Measurements from ENCODE around the gene BPI. TPM values are rescaled to one million over a fixed set of nuclear protein-coding genes. Genes with fewer than 3 reads are reported as not detected.

Gene BPI
- total RNA-seq, 1 experiment from 2014 or later: not detected

DNA sequence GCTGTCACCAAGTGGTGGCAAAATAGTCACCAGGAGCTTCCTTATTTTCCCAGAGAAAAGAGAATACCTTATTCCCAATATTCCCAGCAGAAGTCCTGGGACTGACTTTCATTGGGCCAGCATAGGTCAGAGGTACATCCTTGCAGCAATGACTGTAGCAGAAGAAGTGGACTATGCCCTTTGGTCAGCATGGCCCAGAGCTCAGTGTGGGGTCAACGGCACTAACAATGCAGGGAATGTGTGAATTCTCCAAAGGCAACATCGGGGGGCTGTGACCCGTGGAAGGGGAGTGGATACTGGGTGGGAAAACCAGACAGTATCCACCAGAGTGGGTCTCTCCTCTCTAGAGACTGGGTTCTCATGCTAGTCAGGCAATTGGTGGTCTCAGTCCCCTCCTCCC lies 26.7 kb downstream of the BPI start:
- in situ Hi-C loops (cut with HindIII; ENCODE audit: low pct_unique_long_range_greater_than_20kb, low sequenced_read_pairs): no loop called here
- DNase-seq (ENCODE audit: low read depth, low spot score): no peak
- no TSS peak for BruUV-seq (replicated peaks)
- POLR2A ChIA-PET: no interaction called here
- intact Hi-C loops (cut with micrococcal nuclease; ENCODE audit: unreplicated experiment): no loop called here
- Histone ChIP-seq H3K4me3 (ENCODE audit: low read depth in 2 of 2, low read length in 2 of 2) (no peak overlapping the region), H3K27me3 (ENCODE audit: control insufficient read depth, insufficient read depth, low read length) (no peaks in the 10 kb centered on the region; the same call in none of the 2 replicates), H3K4me1 (ENCODE audit: control insufficient read depth, insufficient read depth, low read length) (no peaks in the 10 kb centered on the region), H3K36me3 (ENCODE audit: control insufficient read depth, insufficient read depth, low read length) (no peaks in the 10 kb centered on the region), H3K9me3 (ENCODE audit: control insufficient read depth, insufficient read depth, low read depth, low read length) (no peaks in the 10 kb centered on the region), H3K27ac (ENCODE audit: low read length) (no peak overlapping the region)
- CTCF ChIA-PET: interaction anchor here (0.7 kb wide), 1 partner anchor 191 kb away, joined by 5 read pairs; no protein-coding TSS in a partner anchor
- TF ChIP-seq, protein P1, sequence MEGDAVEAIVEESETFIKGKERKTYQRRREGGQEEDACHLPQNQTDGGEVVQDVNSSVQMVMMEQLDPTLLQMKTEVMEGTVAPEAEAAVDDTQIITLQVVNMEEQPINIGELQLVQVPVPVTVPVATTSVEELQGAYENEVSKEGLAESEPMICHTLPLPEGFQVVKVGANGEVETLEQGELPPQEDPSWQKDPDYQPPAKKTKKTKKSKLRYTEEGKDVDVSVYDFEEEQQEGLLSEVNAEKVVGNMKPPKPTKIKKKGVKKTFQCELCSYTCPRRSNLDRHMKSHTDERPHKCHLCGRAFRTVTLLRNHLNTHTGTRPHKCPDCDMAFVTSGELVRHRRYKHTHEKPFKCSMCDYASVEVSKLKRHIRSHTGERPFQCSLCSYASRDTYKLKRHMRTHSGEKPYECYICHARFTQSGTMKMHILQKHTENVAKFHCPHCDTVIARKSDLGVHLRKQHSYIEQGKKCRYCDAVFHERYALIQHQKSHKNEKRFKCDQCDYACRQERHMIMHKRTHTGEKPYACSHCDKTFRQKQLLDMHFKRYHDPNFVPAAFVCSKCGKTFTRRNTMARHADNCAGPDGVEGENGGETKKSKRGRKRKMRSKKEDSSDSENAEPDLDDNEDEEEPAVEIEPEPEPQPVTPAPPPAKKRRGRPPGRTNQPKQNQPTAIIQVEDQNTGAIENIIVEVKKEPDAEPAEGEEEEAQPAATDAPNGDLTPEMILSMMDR (IDR thresholded peaks at IDR 0.05): no peak
- TF ChIP-seq SIN3A (IDR thresholded peaks at IDR 0.05; ENCODE audit: borderline replicate concordance, insufficient read depth, low read depth, low read length): no peak
- TF ChIP-seq, protein P2, sequence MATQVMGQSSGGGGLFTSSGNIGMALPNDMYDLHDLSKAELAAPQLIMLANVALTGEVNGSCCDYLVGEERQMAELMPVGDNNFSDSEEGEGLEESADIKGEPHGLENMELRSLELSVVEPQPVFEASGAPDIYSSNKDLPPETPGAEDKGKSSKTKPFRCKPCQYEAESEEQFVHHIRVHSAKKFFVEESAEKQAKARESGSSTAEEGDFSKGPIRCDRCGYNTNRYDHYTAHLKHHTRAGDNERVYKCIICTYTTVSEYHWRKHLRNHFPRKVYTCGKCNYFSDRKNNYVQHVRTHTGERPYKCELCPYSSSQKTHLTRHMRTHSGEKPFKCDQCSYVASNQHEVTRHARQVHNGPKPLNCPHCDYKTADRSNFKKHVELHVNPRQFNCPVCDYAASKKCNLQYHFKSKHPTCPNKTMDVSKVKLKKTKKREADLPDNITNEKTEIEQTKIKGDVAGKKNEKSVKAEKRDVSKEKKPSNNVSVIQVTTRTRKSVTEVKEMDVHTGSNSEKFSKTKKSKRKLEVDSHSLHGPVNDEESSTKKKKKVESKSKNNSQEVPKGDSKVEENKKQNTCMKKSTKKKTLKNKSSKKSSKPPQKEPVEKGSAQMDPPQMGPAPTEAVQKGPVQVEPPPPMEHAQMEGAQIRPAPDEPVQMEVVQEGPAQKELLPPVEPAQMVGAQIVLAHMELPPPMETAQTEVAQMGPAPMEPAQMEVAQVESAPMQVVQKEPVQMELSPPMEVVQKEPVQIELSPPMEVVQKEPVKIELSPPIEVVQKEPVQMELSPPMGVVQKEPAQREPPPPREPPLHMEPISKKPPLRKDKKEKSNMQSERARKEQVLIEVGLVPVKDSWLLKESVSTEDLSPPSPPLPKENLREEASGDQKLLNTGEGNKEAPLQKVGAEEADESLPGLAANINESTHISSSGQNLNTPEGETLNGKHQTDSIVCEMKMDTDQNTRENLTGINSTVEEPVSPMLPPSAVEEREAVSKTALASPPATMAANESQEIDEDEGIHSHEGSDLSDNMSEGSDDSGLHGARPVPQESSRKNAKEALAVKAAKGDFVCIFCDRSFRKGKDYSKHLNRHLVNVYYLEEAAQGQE (IDR thresholded peaks at IDR 0.05; ENCODE audit: insufficient read depth in 1 of 2, low read depth in 2 of 2, low read length in 1 of 2): no peak
- no peak for TF ChIP-seq TCF7L2 (IDR thresholded peaks at IDR 0.05; ENCODE audit: low read depth, low read length)
- no peak for TF ChIP-seq POLR2AphosphoS5 (IDR thresholded peaks at IDR 0.05; ENCODE audit: low read depth, low read length)
- ATAC-seq: no peak

DNA sequence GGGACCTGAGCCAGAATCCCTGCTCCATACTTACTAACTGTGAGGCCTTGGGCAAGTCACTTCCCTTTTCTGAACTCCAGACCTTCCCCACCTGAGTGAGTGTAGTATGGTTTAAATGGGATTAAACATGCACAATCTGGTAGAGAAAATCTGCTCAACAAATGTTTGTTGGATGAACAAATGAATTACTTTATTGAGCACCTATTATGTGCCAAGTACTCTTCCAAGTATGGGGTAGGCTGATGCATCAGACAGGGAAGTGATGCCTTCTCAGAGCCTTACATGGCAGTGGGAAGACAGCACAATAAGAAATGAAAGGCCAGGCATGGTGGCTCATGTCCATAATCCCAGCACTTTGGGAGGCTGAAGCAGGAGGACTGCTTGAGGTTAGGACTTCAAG lies 27.3 kb downstream of the BPI start:
- no peaks in the 10 kb centered on the region for H3K4me1 ChIP-seq (ENCODE audit: control insufficient read depth, insufficient read depth, low read length)
- intact Hi-C loops (cut with micrococcal nuclease; ENCODE audit: unreplicated experiment): no loop called here
- in situ Hi-C loops (cut with HindIII; ENCODE audit: low pct_unique_long_range_greater_than_20kb, low sequenced_read_pairs): no loop called here
- no peaks in the 10 kb centered on the region for H3K9me3 ChIP-seq (ENCODE audit: control insufficient read depth, insufficient read depth, low read depth, low read length)
- no peak for DNase-seq (ENCODE audit: low read depth, low spot score)
- ATAC-seq: no peak
- no peaks in the 10 kb centered on the region; the same call in none of the 2 replicates for H3K27me3 ChIP-seq (ENCODE audit: control insufficient read depth, insufficient read depth, low read length)
- ChIA-PET POLR2A (no interaction called here), CTCF (no interaction called here)
- no peak overlapping the region for H3K27ac ChIP-seq (ENCODE audit: low read length)
- H3K36me3 ChIP-seq (ENCODE audit: control insufficient read depth, insufficient read depth, low read length): no peaks in the 10 kb centered on the region
- no TSS peak for BruUV-seq (replicated peaks)
- no peak for TF ChIP-seq SIN3A (IDR thresholded peaks at IDR 0.05; ENCODE audit: borderline replicate concordance, insufficient read depth, low read depth, low read length)
- TF ChIP-seq, protein P1 (IDR thresholded peaks at IDR 0.05): no peak
- TF ChIP-seq, protein P2 (IDR thresholded peaks at IDR 0.05; ENCODE audit: insufficient read depth in 1 of 2, low read depth in 2 of 2, low read length in 1 of 2): no peak
- TF ChIP-seq POLR2AphosphoS5 (IDR thresholded peaks at IDR 0.05; ENCODE audit: low read depth, low read length): no peak
- TF ChIP-seq TCF7L2 (IDR thresholded peaks at IDR 0.05; ENCODE audit: low read depth, low read length): no peak
- H3K4me3 ChIP-seq (ENCODE audit: low read depth in 2 of 2, low read length in 2 of 2): no peak overlapping the region

All from Panc1 (cell line).